NCI-H510A (cell line): ENCODE results near the gene PROSER3.
"Not testable (repeated sequence)": the region's sequence is repeated elsewhere in the genome, so short reads cannot be mapped to it uniquely, and the experiment has no call there.

Source experiments
- DNase-seq: peaks from one replicate; lab custom pipeline; 2025; lab: John Stamatoyannopoulos, UW

Gene PROSER3

GRCh38 chr19:35722897-35723296, 35.1 kb upstream of the PROSER3 start:
- DNase-seq = no peak

GRCh38 chr19:35723671-35724070, 34.3 kb upstream of the PROSER3 start:
- DNase-seq = no peak

- not testable (repeated sequence) for DNase-seq
These were observed 33.8 kb upstream of the PROSER3 start for GRCh38 chr19:35724132-35724531.

- no peak for DNase-seq
These were observed 33.4 kb upstream of the PROSER3 start for GRCh38 chr19:35724560-35724959.

GRCh38 chr19:35725216-35725861, 32.6 kb upstream of the PROSER3 start:
- no peak for DNase-seq

GRCh38 chr19:35727053-35727955, 30.7 kb upstream of the PROSER3 start:
- no peak for DNase-seq

GRCh38 chr19:35727956-35728706, 29.8 kb upstream of the PROSER3 start:
- no peak for DNase-seq

GRCh38 chr19:35729021-35729420, 29.0 kb upstream of the PROSER3 start:
- no peak for DNase-seq

- DNase-seq = no peak
These were observed 28.2 kb upstream of the PROSER3 start for GRCh38 chr19:35729763-35730162.

- DNase-seq = no peak
These were observed 27.6 kb upstream of the PROSER3 start for GRCh38 chr19:35730326-35730725.

- DNase-seq = no peak
These were observed 26.6 kb upstream of the PROSER3 start for GRCh38 chr19:35731353-35731752.

GRCh38 chr19:35731779-35732405, 26.1 kb upstream of the PROSER3 start:
- no peak for DNase-seq

GRCh38 chr19:35732540-35733179, 25.3 kb upstream of the PROSER3 start:
- no peak for DNase-seq

GRCh38 chr19:35733180-35734125, 24.5 kb upstream of the PROSER3 start:
- no peak for DNase-seq

GRCh38 chr19:35734273-35734672, 23.7 kb upstream of the PROSER3 start:
- no peak for DNase-seq

- no peak for DNase-seq
These were observed 23.1 kb upstream of the PROSER3 start for GRCh38 chr19:35734889-35735288.

- DNase-seq = no peak
These were observed 20.8 kb upstream of the PROSER3 start for GRCh38 chr19:35736913-35737886.

GRCh38 chr19:35738021-35738886, 19.7 kb upstream of the PROSER3 start:
- no peak for DNase-seq
